K562 (cell line): ENCODE data around the gene BID. TPM values are rescaled to one million over a fixed set of nuclear protein-coding genes. Genes with fewer than 3 reads are reported as not detected.

Experiments used
- CAMTA2 ChIP-seq: fragments of 250-450 bp; sonication (Bioruptor Pico); conservative IDR thresholded peaks from 2 replicates; pipeline ENCODE4 v1.5.1; 2022
- ELF1 ChIP-seq: fragments of 200-800 bp; sonication (Bioruptor generic); IDR thresholded peaks from 2 replicates; pipeline ENCODE4 v1.6.1; 2016; ENCODE audit warnings: missing genetic modification characterization, missing compliant biosample characterization
- HIVEP1 ChIP-seq: fragments of 250-450 bp; sonication (Bioruptor Pico); IDR thresholded peaks from 2 replicates; pipeline ENCODE4 v1.4.0; 2020; ENCODE audit warnings: mild to moderate bottlenecking
- JUN ChIP-seq, 2 experiments: sonication (generic) in 1 of 2; formaldehyde crosslinking in 1 of 2; IDR thresholded peaks; 2 replicates each; pipeline versions ENCODE4 v1.6.1 to v1.8.0; 2012 to 2022; ENCODE audit warnings: borderline replicate concordance in 2 of 2, mild to moderate bottlenecking in 2 of 2, improper control_type of control experiment in 1 of 2, low read depth in 1 of 2, low read length in 1 of 2, missing genetic modification reagents in 1 of 2
- LARP7 ChIP-seq: fragments of 450-650 bp; IDR thresholded peaks from 2 replicates; pipeline ENCODE4 v1.6.1; 2016
- MEIS2 ChIP-seq: fragments of 450-650 bp; IDR thresholded peaks from 2 replicates; pipeline ENCODE4 v1.6.1; 2014; ENCODE audit warnings: mild to moderate bottlenecking; ENCODE audit not compliant: partially characterized antibody
- PTTG1 ChIP-seq: fragments of 450-650 bp; IDR thresholded peaks from 2 replicates; pipeline ENCODE4 v1.6.1; 2016; ENCODE audit warnings: low read depth, mild to moderate bottlenecking, missing genetic modification characterization, missing compliant biosample characterization
- RCOR1 ChIP-seq, 2 experiments: IDR thresholded peaks; 2 replicates each; pipeline ENCODE4 v1.6.1; 2012; ENCODE audit warnings: low read depth in 2 of 2, low read length in 2 of 2, borderline replicate concordance in 1 of 2, improper control_type of control experiment in 1 of 2
- ZFP36 ChIP-seq: fragments of 150-350 bp; IDR thresholded peaks from 2 replicates; pipeline ENCODE4 v1.6.1; 2018; ENCODE audit warnings: low read length, low read depth; ENCODE audit not compliant: partially characterized antibody
- ZKSCAN1 ChIP-seq: fragments of 150-350 bp; IDR thresholded peaks from 2 replicates; pipeline ENCODE4 v1.6.1; 2016; ENCODE audit warnings: low read depth, low read length
- ZNF551 ChIP-seq: fragments of 250-450 bp; sonication (Bioruptor Pico); IDR thresholded peaks from 2 replicates; pipeline ENCODE4 v1.5.0; 2021; ENCODE audit warnings: mild to moderate bottlenecking, moderate library complexity
- polyA plus RNA-seq, 8 experiments: library from polyadenylated mRNA; depleted of rRNA in 4 of 8; stranded (reverse) in 5 of 8; unstranded in 3 of 8; fragments of >200 nt; fragmentation: Nextera tagmentation in 2 of 8; fragmentation: Illumina TruSeq in 1 of 8; extraction: Ambion mirVana in 2 of 8; extraction: Trizol in 1 of 8; gene quantifications; 2 replicates each; pipeline versions ENCODE4 v1.2.1 to v1.2.3, GENCODE V29; 2011 to 2014; ENCODE audit warnings: inconsistent platforms in 1 of 8, missing spikeins in 1 of 8
- total RNA-seq, 7 experiments: library from RNA; depleted of rRNA in 6 of 7; stranded (reverse); fragments of >200 nt in 6 of 7; fragmentation: Illumina TruSeq in 2 of 7; extraction: Trizol in 2 of 7; gene quantifications; 2 replicates each; pipeline versions ENCODE4 v1.2.1 to v1.2.3, GENCODE V29; 2011 to 2021; ENCODE audit warnings: low replicate concordance in 1 of 7
- TF ChIP-seq, protein P1 (sequence below): sonication (generic); formaldehyde crosslinking; IDR thresholded peaks from 2 replicates; pipeline ENCODE4 v1.8.0; 2022; ENCODE audit warnings: mild to moderate bottlenecking, missing genetic modification reagents
- TF ChIP-seq, protein P2 (sequence below): fragments of 250-450 bp; sonication (Bioruptor Pico); IDR thresholded peaks from 2 replicates; pipeline ENCODE4 v1.4.0; 2020; ENCODE audit warnings: borderline replicate concordance
- TF ChIP-seq, protein P3 (sequence below): sonication (generic); formaldehyde crosslinking; IDR thresholded peaks from 2 replicates; pipeline ENCODE4 v1.8.1; 2022; ENCODE audit warnings: missing genetic modification reagents
- TF ChIP-seq, protein P4 (sequence below): fragments of 450-650 bp; formaldehyde crosslinking; IDR thresholded peaks from 2 replicates; pipeline ENCODE4 v1.4.0; 2020; ENCODE audit warnings: mild to moderate bottlenecking, moderate library complexity
- TF ChIP-seq, protein P5 (sequence below): sonication (generic); formaldehyde crosslinking; IDR thresholded peaks from 2 replicates; pipeline ENCODE4 v1.8.1; 2023; ENCODE audit warnings: missing genetic modification reagents, mild to moderate bottlenecking, borderline replicate concordance

The BID gene
- total and polyA plus RNA-seq, 9 of the 15 experiments (the other 6 are each of a cell fraction or from before 2014, with no cell fraction given): 5.2 to 209 (median 63.7) TPM

DNA sequence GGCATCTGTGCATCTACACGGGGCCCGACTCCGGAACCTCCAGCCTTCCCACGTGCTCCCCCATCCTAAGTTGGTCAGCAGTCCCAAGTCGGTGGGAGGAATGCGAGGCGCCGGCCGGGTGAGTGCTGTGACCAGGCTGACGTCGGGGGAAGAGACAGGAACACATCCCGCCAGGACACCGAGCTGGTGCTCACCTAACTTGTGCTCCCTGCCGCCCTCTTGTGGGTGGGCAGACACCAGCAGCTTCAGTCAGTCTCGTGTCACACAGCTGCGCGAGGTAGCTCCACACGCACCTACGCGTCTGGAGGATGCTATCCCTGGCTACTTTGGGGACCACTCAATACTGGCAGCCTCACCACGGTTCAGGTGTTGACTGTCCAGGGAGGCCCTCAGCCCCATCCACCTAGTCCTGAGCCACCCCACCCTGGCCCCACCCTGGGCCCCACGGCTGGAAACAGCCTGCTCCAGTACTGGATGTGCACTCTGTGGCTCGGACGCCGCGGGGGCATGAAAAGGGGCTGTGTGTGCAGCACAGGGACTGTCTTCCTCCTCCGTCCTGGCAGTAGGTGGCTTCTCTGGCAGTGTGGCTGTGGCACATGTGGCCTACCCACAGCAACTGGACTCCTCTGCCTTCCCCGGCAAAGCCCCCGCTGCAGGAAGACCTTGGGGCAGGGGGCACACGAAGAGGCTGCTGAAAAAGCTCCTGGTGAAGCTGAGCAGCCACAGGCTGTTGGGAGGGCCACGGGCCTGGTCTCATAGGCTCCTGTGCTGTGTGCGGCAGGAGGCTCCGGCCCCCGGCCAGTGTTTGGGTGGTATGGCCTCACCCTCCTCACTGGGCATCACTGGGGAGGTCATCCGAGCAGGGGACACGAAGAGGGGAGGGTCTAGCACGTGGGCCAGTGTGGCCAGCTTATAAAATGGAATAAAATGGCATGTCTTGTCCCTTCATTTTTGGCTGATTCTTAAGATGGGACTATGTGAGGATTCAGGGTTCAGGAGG, 11.2 kb upstream of the BID start (continued):
- TF ChIP-seq, protein P1, sequence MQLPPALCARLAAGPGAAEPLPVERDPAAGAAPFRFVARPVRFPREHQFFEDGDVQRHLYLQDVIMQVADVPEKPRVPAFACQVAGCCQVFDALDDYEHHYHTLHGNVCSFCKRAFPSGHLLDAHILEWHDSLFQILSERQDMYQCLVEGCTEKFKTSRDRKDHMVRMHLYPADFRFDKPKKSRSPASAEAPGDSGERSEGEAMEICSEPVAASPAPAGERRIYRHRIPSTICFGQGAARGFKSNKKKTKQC (CRISPR knock-in tag): no peak
- no peak for TF ChIP-seq CAMTA2
- TF ChIP-seq, protein P2, sequence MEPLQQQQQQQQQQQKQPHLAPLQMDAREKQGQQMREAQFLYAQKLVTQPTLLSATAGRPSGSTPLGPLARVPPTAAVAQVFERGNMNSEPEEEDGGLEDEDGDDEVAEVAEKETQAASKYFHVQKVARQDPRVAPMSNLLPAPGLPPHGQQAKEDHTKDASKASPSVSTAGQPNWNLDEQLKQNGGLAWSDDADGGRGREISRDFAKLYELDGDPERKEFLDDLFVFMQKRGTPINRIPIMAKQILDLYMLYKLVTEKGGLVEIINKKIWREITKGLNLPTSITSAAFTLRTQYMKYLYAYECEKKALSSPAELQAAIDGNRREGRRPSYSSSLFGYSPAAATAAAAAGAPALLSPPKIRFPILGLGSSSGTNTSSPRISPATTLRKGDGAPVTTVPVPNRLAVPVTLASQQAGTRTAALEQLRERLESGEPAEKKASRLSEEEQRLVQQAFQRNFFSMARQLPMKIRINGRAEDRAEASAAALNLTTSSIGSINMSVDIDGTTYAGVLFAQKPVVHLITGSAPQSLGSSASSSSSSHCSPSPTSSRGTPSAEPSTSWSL (CRISPR knock-in tag): no peak
- no peak for TF ChIP-seq LARP7
- peak; percentile 64; the same call in 1 of the 2 replicates for TF ChIP-seq ZKSCAN1
- TF ChIP-seq, protein P3, sequence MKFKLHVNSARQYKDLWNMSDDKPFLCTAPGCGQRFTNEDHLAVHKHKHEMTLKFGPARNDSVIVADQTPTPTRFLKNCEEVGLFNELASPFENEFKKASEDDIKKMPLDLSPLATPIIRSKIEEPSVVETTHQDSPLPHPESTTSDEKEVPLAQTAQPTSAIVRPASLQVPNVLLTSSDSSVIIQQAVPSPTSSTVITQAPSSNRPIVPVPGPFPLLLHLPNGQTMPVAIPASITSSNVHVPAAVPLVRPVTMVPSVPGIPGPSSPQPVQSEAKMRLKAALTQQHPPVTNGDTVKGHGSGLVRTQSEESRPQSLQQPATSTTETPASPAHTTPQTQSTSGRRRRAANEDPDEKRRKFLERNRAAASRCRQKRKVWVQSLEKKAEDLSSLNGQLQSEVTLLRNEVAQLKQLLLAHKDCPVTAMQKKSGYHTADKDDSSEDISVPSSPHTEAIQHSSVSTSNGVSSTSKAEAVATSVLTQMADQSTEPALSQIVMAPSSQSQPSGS (CRISPR knock-in tag): no peak
- TF ChIP-seq ZFP36: no peak
- TF ChIP-seq PTTG1 (tag): no peak
- 0 out of 2 replicates have a peak, but pooled peaks have one; percentile 23 for TF ChIP-seq JUN (IDR thresholded peaks at IDR 0.05; ENCODE audit: borderline replicate concordance, low read depth, low read length)
- no peak for TF ChIP-seq JUN (CRISPR knock-in tag; IDR thresholded peaks at IDR 0.05; ENCODE audit: borderline replicate concordance)
- peak; percentile 7 for TF ChIP-seq MEIS2
- TF ChIP-seq ELF1 (tag): no peak
- no peak for TF ChIP-seq ZNF551 (CRISPR knock-in tag)
- TF ChIP-seq, protein P4, sequence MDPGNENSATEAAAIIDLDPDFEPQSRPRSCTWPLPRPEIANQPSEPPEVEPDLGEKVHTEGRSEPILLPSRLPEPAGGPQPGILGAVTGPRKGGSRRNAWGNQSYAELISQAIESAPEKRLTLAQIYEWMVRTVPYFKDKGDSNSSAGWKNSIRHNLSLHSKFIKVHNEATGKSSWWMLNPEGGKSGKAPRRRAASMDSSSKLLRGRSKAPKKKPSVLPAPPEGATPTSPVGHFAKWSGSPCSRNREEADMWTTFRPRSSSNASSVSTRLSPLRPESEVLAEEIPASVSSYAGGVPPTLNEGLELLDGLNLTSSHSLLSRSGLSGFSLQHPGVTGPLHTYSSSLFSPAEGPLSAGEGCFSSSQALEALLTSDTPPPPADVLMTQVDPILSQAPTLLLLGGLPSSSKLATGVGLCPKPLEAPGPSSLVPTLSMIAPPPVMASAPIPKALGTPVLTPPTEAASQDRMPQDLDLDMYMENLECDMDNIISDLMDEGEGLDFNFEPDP (CRISPR knock-in tag): no peak
- no peak for TF ChIP-seq HIVEP1 (CRISPR knock-in tag)
- peak in 1 of 2 experiments; percentile 74; a peak in 1 of 4 replicates for TF ChIP-seq RCOR1 (IDR thresholded peaks at IDR 0.05; ENCODE audit: borderline replicate concordance in 1 of 2, low read depth in 2 of 2, low read length in 2 of 2)
- TF ChIP-seq, protein P5, sequence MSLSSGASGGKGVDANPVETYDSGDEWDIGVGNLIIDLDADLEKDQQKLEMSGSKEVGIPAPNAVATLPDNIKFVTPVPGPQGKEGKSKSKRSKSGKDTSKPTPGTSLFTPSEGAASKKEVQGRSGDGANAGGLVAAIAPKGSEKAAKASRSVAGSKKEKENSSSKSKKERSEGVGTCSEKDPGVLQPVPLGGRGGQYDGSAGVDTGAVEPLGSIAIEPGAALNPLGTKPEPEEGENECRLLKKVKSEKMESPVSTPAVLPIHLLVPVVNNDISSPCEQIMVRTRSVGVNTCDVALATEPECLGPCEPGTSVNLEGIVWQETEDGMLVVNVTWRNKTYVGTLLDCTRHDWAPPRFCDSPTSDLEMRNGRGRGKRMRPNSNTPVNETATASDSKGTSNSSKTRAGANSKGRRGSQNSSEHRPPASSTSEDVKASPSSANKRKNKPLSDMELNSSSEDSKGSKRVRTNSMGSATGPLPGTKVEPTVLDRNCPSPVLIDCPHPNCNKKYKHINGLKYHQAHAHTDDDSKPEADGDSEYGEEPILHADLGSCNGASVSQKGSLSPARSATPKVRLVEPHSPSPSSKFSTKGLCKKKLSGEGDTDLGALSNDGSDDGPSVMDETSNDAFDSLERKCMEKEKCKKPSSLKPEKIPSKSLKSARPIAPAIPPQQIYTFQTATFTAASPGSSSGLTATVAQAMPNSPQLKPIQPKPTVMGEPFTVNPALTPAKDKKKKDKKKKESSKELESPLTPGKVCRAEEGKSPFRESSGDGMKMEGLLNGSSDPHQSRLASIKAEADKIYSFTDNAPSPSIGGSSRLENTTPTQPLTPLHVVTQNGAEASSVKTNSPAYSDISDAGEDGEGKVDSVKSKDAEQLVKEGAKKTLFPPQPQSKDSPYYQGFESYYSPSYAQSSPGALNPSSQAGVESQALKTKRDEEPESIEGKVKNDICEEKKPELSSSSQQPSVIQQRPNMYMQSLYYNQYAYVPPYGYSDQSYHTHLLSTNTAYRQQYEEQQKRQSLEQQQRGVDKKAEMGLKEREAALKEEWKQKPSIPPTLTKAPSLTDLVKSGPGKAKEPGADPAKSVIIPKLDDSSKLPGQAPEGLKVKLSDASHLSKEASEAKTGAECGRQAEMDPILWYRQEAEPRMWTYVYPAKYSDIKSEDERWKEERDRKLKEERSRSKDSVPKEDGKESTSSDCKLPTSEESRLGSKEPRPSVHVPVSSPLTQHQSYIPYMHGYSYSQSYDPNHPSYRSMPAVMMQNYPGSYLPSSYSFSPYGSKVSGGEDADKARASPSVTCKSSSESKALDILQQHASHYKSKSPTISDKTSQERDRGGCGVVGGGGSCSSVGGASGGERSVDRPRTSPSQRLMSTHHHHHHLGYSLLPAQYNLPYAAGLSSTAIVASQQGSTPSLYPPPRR (CRISPR knock-in tag): no peak
